ENCODE data around the gene IGSF23.

GRCh38 chr19:44570603-44570983 lies 42.8 kb upstream of the IGSF23 start:
- no peak for TF ChIP-seq CTCF (IDR thresholded peaks at IDR 0.05; ENCODE audit: low read depth, low read length, missing input control)
- no peak for TF ChIP-seq EGR1 (IDR thresholded peaks at IDR 0.05; ENCODE audit: low read depth in 2 of 2)
- no peak for TF ChIP-seq FOXA1 (IDR thresholded peaks at IDR 0.05)
- no peak for TF ChIP-seq GABPA (IDR thresholded peaks at IDR 0.05 in 1 of 2, conservative IDR thresholded peaks at IDR 0.05 in 1 of 2)
- TF ChIP-seq MAX (IDR thresholded peaks at IDR 0.05) = no peak
- TF ChIP-seq HNF4G (IDR thresholded peaks at IDR 0.05) = no peak
- TF ChIP-seq SP1 (IDR thresholded peaks at IDR 0.05) = no peak
- TF ChIP-seq REST (IDR thresholded peaks at IDR 0.05) = no peak
- no peak for TF ChIP-seq RAD21 (IDR thresholded peaks at IDR 0.05)

Measured in liver (tissue), 3 donors.